ENCODE measurements around the gene EXOC3L1. TPM values are rescaled to one million over a fixed set of nuclear protein-coding genes. Genes with fewer than 3 reads are reported as not detected.

EXOC3L1 gene
- total and polyA plus RNA-seq, 2 of the 13 experiments (the other 11 are each of a cell fraction or from before 2014, with no cell fraction given) = 0.12 TPM; not detected in 1

GRCh38 chr16:67177743-67178699, 11.9 kb downstream of the EXOC3L1 start (continued):
- TF ChIP-seq, protein P1, sequence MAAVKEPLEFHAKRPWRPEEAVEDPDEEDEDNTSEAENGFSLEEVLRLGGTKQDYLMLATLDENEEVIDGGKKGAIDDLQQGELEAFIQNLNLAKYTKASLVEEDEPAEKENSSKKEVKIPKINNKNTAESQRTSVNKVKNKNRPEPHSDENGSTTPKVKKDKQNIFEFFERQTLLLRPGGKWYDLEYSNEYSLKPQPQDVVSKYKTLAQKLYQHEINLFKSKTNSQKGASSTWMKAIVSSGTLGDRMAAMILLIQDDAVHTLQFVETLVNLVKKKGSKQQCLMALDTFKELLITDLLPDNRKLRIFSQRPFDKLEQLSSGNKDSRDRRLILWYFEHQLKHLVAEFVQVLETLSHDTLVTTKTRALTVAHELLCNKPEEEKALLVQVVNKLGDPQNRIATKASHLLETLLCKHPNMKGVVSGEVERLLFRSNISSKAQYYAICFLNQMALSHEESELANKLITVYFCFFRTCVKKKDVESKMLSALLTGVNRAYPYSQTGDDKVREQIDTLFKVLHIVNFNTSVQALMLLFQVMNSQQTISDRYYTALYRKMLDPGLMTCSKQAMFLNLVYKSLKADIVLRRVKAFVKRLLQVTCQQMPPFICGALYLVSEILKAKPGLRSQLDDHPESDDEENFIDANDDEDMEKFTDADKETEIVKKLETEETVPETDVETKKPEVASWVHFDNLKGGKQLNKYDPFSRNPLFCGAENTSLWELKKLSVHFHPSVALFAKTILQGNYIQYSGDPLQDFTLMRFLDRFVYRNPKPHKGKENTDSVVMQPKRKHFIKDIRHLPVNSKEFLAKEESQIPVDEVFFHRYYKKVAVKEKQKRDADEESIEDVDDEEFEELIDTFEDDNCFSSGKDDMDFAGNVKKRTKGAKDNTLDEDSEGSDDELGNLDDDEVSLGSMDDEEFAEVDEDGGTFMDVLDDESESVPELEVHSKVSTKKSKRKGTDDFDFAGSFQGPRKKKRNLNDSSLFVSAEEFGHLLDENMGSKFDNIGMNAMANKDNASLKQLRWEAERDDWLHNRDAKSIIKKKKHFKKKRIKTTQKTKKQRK (IDR thresholded peaks at IDR 0.05; ENCODE audit: low read length) = no peak
- no peak for TF ChIP-seq U2AF1 (optimal IDR thresholded peaks at IDR 0.05; ENCODE audit: low read depth, low read length)
- no peak for TF ChIP-seq ZNF605 (CRISPR knock-in tag; IDR thresholded peaks at IDR 0.05)
- TF ChIP-seq ZNF737 (CRISPR knock-in tag; IDR thresholded peaks at IDR 0.05; ENCODE audit: borderline replicate concordance) = no peak
- no peak for TF ChIP-seq PRMT3 (CRISPR knock-in tag; IDR thresholded peaks at IDR 0.05; ENCODE audit: borderline replicate concordance, low read depth)
- no peak; the same call in 1 of the 2 replicates for TF ChIP-seq NFYC (CRISPR knock-in tag; IDR thresholded peaks at IDR 0.05)
- peak; percentile 39; the same call in 1 of the 2 replicates for TF ChIP-seq PHF8 (CRISPR knock-in tag; IDR thresholded peaks at IDR 0.05)
- TF ChIP-seq HOXA3 (CRISPR knock-in tag; IDR thresholded peaks at IDR 0.05) = peak; percentile 84
- TF ChIP-seq, protein P2, sequence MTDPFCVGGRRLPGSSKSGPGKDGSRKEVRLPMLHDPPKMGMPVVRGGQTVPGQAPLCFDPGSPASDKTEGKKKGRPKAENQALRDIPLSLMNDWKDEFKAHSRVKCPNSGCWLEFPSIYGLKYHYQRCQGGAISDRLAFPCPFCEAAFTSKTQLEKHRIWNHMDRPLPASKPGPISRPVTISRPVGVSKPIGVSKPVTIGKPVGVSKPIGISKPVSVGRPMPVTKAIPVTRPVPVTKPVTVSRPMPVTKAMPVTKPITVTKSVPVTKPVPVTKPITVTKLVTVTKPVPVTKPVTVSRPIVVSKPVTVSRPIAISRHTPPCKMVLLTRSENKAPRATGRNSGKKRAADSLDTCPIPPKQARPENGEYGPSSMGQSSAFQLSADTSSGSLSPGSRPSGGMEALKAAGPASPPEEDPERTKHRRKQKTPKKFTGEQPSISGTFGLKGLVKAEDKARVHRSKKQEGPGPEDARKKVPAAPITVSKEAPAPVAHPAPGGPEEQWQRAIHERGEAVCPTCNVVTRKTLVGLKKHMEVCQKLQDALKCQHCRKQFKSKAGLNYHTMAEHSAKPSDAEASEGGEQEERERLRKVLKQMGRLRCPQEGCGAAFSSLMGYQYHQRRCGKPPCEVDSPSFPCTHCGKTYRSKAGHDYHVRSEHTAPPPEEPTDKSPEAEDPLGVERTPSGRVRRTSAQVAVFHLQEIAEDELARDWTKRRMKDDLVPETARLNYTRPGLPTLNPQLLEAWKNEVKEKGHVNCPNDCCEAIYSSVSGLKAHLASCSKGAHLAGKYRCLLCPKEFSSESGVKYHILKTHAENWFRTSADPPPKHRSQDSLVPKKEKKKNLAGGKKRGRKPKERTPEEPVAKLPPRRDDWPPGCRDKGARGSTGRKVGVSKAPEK (CRISPR knock-in tag; IDR thresholded peaks at IDR 0.05; ENCODE audit: borderline replicate concordance) = no peak
- no peak for TF ChIP-seq SNRNP70 (IDR thresholded peaks at IDR 0.05; ENCODE audit: low read depth, low read length)
- no peak; the same call in 1 of the 2 replicates for TF ChIP-seq TGIF2 (CRISPR knock-in tag; IDR thresholded peaks at IDR 0.05)
- no peak for TF ChIP-seq MBD4 (IDR thresholded peaks at IDR 0.05; ENCODE audit: borderline replicate concordance, low read length)
- no peak for TF ChIP-seq ZNF282 (IDR thresholded peaks at IDR 0.05; ENCODE audit: partially characterized antibody)
- TF ChIP-seq ZNF253 (CRISPR knock-in tag; IDR thresholded peaks at IDR 0.05; ENCODE audit: borderline replicate concordance) = 0 out of 2 replicates have a peak, but pooled peaks have one; percentile 15
- peak; percentile 72; the same call in 1 of the 2 replicates for TF ChIP-seq ZNF747 (CRISPR knock-in tag; IDR thresholded peaks at IDR 0.05; ENCODE audit: borderline replicate concordance)
- peak; percentile 18 for TF ChIP-seq TEAD3 (CRISPR knock-in tag; optimal IDR thresholded peaks at IDR 0.05; ENCODE audit: borderline replicate concordance)
- no peak; the same call in 1 of the 2 replicates for TF ChIP-seq ZNF430 (CRISPR knock-in tag; IDR thresholded peaks at IDR 0.05)
- TF ChIP-seq ZNF577 (CRISPR knock-in tag; IDR thresholded peaks at IDR 0.05; ENCODE audit: borderline replicate concordance, low read depth) = no peak
- TF ChIP-seq, protein P3, sequence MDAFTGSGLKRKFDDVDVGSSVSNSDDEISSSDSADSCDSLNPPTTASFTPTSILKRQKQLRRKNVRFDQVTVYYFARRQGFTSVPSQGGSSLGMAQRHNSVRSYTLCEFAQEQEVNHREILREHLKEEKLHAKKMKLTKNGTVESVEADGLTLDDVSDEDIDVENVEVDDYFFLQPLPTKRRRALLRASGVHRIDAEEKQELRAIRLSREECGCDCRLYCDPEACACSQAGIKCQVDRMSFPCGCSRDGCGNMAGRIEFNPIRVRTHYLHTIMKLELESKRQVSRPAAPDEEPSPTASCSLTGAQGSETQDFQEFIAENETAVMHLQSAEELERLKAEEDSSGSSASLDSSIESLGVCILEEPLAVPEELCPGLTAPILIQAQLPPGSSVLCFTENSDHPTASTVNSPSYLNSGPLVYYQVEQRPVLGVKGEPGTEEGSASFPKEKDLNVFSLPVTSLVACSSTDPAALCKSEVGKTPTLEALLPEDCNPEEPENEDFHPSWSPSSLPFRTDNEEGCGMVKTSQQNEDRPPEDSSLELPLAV (CRISPR knock-in tag; conservative IDR thresholded peaks at IDR 0.05; ENCODE audit: low read depth) = no peak
- TF ChIP-seq GPN1 (CRISPR knock-in tag; IDR thresholded peaks at IDR 0.05; ENCODE audit: borderline replicate concordance) = no peak; the same call in 1 of the 2 replicates

Measured in HepG2 (cell line).